Glomerular endothelial cell (primary cell): ENCODE data around the gene IL19. TPM values are rescaled to one million over a fixed set of nuclear protein-coding genes. Genes with fewer than 3 reads are reported as not detected.

Source experiments
- DNase-seq: peaks from one replicate; pipeline ENCODE4 v3.0.0-alpha.2; 2011; ENCODE audit warnings: low read depth, low spot score; ENCODE audit errors: extremely low read depth
- total RNA-seq: library from RNA; depleted of rRNA; stranded (reverse); fragments of >200 nt; gene quantifications from 2 replicates; pipeline ENCODE4 v1.2.3, GENCODE V29; 2015

Gene IL19, protein sequence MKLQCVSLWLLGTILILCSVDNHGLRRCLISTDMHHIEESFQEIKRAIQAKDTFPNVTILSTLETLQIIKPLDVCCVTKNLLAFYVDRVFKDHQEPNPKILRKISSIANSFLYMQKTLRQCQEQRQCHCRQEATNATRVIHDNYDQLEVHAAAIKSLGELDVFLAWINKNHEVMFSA
- total RNA-seq, result not detected in 2 replicates

DNA sequence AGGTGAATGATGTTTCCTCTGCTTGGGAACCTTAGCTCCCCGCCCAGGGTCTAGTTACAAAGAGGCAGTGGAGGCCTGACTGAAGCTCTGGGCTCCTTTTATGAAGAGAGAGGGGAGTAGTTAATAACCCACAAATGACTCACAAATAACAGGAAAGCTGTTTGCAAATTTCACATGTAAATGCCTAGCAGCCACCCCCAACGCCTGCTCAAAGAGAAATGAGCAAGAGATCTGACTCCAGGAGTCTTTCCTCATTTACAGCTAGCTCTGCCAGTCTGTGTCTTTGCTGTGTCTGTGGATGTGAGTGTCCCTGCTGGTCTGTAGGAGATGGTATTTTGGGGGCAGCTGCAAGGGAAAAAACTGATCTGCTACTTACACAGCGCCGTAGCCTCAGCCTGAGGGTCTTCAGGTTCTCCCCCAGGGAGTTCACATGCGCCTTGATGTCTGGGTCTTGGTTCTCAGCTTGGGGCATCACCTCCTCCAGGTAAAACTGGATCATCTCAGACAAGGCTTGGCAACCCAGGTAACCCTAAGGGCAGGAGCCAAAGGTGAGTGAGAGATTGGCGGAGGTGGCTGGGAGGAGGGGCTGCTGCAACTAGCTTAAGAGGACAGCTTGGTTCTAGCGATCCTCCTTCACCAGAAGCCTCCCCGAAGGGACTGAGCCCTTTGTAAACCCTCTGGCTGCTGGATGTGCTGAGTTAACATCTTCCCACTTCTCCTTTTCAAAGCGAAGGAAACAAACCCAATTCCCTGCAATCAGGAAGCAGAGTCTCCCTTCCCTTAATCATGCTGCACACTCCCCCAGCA, at the start of gene IL19:
TSS of gene IL19 (plus strand) at position 243 of the 807 bp plus-strand sequence. CDS start 65,890 bp downstream, outside the sequence.
- no peak for DNase-seq

DNA sequence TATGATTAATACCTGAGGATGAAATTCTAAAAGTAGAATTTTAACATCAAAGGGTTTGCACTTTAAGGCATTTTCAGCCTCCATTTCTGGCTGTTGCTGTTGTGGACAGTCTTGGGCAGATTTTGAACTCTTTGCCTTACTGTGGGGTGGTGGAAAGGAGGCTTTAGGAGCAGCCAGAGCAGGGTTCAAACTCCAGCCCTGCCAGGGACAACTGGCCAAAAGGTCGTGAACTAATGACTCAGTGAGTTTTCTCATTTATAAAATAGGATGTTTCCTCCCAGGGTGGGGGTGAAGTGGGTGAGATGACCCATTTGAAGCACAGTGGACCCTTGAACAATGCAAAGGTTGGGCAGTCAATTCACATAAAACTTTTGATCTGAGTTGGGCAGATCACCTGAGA, 49.1 kb upstream of the IL19 start:
- no peak for DNase-seq

DNA sequence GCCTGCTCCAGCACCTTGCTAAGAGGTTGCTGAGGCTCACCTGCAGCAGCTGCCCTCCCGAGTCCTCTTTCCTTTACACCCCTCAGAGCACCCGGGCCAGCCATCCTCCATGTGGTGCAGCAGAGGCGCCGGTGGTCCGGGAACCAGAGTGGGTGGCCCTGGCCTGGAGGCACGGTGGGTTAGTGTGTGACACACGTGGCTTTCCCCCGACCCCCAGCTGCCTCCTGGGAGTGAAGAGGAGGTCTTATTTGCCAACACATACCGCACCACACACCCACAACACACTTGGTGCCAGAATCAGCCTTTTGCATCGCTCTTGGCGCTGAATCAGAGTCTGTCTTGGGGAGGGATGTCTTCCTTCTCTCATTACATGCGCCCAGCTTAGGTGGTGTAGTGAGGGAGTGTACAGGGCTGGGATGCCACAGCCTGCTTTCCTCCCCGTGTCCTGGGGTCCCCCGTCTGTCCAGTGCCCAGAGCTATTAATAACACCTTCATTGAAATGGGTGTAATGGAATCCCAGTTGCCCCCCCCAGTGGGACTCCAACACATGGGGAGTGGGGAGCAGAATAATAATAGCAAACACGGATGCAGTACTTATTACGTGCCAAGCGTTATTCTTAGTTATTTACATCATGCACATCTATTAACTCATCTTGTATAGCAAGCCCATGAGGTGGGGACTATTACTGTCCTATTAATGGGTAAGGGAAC, 47.7 kb upstream of the IL19 start:
- DNase-seq, result no peak

DNA sequence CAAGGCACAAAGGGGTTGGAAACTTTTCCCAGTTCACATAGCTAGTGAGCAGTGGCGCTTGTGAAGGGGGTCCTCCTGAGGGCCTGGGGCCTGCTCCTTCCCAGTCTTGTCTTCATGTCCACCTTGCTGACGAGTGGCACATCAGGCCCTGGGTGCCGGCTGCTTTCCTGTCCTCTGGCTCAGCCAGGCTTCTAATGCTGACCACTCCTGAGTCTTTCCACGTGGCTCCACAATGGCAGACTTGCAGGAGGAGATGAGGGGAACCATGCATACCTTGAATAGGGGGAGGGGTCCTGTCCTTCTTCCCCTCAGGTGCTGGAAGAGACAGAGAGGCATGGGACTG, 47.1 kb upstream of the IL19 start:
- no peak for DNase-seq

DNA sequence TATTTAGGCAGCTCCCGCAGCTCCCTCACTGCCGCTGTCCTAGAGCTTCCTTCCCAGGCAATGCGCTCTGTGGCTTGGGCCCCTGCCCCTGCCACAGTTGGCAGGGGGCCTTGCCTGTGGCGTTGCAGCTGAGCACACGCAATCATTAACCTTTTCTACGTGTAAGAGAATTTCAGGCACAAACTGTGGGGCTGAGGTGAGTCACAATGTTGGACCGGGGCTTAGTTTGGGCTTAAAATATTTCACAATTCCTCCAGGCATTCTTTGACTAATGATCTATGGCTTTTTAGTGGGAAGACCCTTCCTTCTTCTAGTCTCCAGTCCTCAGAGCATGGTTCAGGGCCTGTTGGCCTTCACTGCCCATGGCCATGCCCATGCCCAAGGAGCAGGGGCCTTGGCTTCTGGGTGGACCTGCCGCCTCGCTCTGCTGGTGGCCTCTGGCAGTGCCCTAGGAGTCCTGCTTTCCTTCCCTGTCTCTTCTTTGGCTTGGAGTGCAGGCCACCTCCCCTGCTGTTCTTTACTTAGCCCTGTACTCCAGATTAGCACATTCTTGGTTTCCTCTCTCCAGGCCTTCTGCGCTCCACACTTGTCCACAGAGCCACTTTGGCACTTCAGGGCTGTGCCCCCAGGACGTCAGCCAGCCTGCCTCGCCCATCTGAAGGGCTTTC, 46.6 kb upstream of the IL19 start:
- DNase-seq, result no peak

DNA sequence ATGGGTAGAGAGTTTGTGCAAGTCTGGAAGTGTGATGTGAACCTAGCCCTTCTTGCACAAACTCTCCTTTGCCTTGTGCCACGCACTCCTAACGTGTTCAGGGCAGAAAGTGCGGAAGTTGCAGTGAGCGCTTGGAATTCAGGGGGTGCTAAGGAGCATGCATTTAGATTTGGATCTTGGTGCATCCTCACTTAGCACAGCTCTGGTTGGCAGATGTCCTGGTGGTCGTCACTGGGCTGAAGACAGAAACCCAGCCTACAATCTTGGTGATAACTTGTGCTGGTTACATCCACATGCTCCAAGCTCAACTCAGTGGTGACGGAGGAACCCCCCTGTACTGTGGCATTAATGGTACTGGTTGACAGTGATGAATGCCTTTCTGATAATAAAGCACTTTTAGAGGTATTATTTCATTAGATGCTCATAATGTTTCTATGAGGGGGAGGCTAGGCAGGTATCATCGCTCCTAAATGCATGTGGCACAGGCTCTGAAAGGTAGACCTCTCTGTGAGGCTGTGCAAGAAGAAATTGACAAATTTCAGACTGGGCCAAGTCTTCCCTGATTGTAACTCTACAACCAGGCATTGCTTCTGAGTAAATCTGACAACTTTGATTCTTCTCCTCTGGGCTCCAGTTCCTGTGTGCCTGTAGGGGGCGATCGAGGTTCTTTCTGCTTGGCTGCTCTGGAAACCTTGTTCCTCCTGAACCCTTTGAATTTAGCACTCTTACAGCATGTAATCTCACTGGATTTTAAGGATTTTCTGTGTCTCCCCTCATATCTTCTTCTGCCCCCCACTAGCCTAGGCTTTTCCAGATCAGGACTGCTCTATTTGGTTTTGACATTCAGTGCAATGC, 45.2 kb upstream of the IL19 start:
- no peak for DNase-seq

DNA sequence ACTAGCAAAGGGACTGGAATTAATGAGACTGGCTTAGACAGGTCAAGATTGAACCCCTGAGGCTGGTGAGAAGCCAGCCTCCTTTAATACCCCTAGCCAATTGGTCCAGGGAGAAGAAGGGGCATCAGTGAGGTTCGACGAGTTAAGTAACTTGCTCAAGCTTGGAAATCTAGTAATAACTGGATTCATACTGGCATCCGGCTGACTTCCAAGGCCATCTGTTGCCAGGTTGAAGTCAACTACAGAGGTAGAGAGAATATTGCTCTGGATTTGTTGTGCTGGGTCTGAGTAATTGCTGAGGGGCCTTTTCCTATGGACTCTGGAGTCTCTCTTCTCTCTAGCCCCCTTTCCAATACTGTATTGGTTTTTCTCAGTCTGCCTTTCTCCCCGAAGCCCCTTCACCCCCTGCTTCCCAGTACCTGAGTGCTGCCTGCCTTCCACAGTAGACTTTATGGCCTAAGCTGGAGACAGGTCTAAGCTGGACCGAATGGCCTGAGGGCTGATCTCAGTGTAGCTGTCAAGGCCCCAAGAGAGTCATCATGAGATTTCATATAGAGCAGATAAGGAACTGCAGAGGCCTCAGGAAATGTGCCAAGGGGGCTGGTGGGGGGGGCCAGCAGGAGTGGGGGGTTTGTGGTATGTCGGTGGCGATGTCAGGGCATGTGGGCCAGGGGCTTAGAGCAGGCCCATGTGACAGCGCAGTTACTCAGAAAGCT, 42.4 kb upstream of the IL19 start:
- no peak for DNase-seq

DNA sequence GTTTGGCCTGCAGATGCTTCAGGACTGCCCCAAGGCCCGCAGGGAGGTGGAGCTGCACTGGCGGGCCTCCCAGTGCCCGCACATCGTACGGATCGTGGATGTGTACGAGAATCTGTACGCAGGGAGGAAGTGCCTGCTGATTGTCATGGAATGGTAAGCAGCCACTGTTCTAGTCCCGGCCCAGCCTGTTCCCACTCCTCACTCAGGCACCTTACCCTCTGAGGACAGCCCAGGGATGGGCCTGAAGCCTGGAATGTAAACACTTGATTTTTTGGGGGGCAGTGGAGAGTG, 41.9 kb upstream of the IL19 start:
- no peak for DNase-seq

DNA sequence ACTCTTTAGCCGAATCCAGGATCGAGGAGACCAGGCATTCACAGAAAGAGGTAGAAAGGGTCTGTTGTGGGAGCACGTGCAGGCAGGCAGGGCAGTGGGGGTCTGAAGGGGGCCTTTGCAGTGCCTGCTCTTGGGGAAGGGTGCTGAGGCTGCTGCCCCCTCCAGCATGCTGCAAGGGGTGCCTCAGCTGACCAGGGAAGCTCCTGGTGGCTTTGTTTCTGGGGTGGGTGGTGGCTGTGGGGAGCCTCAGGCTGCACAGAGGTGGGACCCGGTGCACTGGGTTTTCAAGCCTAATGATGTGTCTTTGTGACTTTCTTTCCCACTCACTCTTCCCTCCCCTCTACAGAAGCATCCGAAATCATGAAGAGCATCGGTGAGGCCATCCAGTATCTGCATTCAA, 41.5 kb upstream of the IL19 start:
- DNase-seq, result no peak

DNA sequence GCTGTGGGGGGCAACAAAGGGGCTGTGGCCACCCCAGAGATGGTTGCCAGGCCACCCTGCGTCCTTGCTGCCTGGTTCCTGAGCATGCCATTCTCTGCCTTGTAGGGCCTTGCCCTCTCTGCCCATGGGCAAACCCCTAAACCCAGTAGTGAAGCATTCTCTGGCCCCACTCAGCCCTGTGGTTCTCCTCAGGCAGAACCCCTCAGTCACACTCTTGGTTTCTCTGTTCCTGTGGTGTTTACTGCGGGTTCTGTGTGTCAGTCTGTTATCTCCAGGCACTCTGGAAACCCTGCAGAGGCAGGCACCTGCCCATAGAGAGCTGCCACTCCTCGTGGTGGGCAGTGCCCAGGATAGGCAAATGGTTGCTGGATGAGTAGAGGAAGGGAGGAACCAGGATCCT, 41.1 kb upstream of the IL19 start:
- DNase-seq, result no peak

DNA sequence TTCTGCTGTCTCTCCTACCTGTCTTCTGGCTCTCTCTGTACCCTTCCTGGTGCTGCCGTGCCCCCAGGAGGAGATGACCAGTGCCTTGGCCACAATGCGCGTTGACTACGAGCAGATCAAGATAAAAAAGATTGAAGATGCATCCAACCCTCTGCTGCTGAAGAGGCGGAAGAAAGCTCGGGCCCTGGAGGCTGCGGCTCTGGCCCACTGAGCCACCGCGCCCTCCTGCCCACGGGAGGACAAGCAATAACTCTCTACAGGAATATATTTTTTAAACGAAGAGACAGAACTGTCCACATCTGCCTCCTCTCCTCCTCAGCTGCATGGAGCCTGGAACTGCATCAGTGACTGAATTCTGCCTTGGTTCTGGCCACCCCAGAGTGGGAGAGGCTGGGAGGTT, 38.1 kb upstream of the IL19 start:
- no peak for DNase-seq

DNA sequence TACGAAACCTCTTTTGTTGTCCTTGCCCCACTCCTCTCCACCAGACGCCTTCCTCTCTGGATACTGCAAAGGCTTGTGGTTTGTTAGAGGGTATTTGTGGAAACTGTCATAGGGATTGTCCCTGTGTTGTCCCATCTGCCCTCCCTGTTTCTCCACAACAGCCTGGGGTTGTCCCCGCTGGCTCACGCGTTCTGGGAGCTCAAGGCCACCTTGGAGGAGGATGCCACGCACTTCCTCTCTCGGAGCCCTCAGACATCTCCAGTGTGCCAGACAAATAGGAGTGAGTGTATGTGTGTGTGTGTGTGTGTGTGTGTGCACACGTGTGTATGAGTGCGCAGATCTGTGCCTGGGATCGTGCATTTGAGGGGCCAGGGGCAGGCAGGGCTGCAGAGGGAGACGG, 37.6 kb upstream of the IL19 start:
- DNase-seq, result no peak

DNA sequence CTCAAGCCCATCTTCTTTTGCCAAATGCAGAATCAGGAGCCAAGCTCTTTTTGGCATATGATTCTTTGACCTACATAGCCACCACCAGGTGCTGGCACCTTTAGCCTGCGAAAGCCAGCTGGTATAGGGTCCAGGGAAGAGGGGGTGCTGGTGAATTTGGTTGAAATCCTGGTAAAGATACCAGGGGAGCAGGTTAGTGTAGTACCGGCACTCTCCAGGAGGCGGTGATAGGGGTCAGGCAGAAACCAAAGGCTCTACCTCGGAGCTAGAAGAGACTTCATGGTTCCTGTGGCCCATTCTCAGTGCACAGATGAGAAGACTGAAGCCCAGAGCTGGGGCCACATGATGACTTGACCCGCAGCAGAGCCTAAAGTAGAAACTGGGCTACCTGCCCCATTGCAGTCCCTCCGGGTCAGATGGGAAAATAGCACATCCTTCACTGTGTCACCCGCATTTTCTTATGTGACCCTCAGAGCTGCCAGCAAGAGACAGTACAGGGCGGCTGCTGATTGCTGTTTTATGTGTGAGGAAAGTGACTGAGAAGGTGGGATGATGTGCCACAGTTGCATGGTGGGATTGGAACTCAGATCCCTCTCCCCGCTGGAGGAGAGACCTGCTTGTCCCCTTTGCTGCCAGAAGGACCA, 36.0 kb upstream of the IL19 start:
- DNase-seq, result no peak

DNA sequence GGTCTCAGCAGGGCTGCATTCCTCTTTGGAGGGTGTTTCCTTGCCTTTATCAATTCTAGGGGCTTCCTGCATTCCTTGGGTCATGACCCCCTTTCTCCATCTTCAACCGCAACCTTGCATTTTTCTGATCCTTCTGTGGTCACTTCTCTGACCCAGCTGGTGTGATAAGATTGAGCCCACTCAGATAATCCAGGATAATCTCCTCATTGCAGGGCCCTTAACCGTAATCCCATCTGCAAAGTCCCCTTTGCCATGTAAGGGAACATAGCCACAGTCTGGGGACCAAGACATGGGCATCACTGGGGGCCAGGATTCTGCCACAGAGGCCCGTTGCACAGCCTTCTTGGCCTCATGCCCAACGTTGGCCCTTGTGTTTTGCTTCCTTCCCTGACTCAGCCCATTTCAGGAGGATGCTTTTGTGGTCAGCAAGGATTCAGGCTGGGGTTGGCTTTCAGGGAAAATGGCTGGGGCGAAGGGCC, 35.0 kb upstream of the IL19 start:
- peak; percentile 20 for DNase-seq

DNA sequence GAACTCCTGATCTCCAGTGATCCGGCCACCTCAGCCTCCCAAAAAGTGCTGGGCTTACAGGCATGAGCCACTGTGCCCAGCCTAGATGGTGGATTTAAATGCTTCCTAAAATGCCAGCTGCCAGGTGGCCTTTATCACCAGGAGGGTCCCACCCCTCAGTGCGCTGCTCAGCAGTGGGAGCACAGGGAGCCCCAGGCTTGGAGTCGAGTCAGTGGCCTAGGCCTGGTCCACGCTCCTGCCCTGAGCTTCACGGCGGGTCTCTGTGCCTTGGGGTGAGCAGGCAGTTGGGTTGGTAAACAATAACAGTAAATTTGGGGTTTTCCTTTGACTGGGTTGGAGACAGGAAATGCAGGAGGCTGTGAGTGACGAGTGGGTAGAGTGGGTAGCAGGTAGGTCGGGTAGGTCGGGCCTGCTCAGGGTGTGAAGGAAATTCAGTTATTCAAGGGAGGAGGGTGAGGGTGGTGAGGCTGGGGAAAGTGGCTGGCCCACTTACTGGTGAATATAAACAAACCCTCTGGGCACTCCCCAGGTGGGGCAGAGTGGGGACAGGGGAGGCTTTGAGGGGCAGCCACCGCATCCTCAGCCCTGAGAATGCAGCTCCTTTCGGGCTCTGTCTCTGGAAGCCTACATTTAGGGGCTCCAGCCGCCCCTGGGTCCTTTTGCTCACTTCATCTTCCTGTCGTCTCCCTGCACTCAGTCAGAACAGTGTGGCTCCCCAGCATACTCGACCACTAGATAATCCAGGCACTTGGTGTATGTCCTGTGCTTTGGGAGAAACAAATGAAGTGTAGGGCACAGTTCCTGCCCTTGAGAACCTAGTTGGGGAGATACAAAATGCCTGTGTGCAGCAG, 33.5 kb upstream of the IL19 start:
- no peak for DNase-seq

DNA sequence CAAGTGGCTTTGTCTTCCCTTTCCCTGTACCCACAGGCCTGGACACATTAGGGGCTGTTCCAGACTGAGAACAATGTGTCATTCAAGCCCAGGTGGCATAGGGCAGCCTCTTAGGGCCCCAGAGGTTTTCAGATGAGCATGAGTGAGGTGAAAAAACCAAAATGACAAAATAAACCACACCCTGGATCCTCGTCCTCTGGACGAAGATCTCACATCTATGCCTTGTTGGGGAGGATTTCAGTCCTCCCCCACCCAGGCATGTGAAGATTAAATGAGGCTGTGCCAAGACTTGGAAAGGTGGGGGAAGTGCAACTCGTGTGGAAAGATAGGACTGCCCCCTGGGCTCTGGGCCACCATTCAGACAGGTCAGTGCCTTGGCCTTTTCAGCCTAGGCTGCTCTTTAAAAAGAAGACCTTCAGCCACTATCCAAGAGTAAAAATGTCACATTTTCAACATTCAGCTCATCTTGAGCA, 32.8 kb upstream of the IL19 start:
- no peak for DNase-seq

DNA sequence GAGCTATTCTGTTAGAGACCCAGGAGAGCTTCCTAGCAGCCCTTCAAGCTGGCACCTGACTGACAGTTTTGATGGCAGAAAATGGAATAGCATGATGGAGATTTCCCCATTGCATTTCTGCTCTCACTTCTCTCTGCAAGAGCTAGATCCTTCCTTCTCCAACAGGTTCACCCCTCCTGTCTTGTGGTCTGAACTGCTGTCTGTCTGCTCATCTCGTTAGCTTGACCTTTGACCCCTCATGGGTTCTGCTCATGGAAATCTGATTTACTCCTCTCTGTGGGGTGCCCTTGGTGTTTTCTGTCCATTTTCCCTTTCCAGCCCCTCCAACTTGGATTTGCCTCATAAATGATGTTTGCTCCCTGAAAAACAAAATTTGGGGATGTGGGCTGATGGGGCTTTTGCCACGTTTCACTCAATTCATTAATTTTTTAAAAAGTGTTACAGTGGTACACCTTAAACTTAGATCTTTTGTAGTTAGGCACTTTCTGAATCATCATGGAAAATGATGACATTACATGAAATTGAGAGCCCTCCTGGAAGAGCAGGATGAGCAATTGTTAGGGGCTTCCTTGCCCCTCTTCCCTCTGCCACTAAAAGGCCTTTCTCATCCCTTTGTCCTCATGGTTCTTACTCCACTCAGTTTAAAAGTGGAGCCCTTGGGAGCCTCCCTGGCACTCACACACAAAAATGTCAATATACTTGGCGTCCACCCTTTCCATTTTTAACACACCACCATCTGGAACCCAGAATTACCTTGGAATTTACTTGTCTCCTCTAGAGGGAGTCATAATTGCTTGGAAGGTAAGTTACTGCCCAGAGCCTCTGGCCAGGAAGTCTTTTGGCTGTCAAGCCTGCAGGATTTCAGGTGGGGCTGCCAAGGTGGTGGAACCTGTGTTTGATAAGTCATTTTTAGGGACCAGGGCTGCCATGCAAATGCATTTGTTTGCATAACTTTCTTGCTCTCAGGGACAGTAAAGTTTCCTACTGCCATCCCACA, 31.9 kb upstream of the IL19 start:
- DNase-seq, result no peak
